ENCODE results near the gene CCDC197.

DNA sequence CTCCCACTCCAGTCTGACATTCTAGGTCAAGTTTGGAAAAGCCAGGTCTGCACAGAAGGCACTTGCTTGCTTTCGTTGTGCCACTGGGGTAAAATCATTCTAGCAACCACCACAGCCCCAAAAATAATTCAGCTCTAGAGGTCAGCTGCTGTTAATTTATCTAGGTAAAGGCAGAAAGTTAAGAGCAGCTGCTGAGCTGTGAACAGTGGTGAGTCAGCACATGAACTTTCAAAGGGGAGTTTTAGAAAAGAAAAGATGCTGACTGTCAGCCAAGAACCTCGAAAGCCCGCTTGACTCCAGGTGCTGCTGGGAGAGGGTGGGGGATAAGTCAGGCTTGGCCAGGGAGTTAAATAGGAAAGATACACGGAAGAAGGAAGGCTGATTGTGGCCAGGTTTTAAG lies 12.7 kb downstream of the CCDC197 start:
- TF ChIP-seq FOXP1 (CRISPR knock-in tag; IDR thresholded peaks at IDR 0.05; ENCODE audit: borderline replicate concordance) = no peak
- no peak for TF ChIP-seq TEAD4 (CRISPR knock-in tag; IDR thresholded peaks at IDR 0.05)
- TF ChIP-seq, protein P1, sequence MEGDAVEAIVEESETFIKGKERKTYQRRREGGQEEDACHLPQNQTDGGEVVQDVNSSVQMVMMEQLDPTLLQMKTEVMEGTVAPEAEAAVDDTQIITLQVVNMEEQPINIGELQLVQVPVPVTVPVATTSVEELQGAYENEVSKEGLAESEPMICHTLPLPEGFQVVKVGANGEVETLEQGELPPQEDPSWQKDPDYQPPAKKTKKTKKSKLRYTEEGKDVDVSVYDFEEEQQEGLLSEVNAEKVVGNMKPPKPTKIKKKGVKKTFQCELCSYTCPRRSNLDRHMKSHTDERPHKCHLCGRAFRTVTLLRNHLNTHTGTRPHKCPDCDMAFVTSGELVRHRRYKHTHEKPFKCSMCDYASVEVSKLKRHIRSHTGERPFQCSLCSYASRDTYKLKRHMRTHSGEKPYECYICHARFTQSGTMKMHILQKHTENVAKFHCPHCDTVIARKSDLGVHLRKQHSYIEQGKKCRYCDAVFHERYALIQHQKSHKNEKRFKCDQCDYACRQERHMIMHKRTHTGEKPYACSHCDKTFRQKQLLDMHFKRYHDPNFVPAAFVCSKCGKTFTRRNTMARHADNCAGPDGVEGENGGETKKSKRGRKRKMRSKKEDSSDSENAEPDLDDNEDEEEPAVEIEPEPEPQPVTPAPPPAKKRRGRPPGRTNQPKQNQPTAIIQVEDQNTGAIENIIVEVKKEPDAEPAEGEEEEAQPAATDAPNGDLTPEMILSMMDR (IDR thresholded peaks at IDR 0.05) = no peak
- no peak for TF ChIP-seq NFYB (CRISPR knock-in tag; conservative IDR thresholded peaks at IDR 0.05; ENCODE audit: low read depth)
- TF ChIP-seq RELA (CRISPR knock-in tag; IDR thresholded peaks at IDR 0.05; ENCODE audit: borderline replicate concordance) = no peak
- TF ChIP-seq TP53 (CRISPR knock-in tag; IDR thresholded peaks at IDR 0.05) = no peak

Measured in WTC11 (cell line).